ENCODE measurements around the gene FAM107A.

Gene FAM107A

GRCh38 chr3:58568572-58569286 lies 8.5 kb downstream of the FAM107A start:
- TF ChIP-seq CTCF (conservative IDR thresholded peaks at IDR 0.05; ENCODE audit: low read depth, low read length): peak; percentile 91
- no peak overlapping the region for H3K4me3 ChIP-seq (ENCODE audit: low read length)
- DNase-seq (ENCODE audit: low read depth): no peak

GRCh38 chr3:58567251-58567515 lies 10.0 kb downstream of the FAM107A start:
- no peak overlapping the region for H3K4me3 ChIP-seq (ENCODE audit: low read length)
- TF ChIP-seq CTCF (conservative IDR thresholded peaks at IDR 0.05; ENCODE audit: low read depth, low read length): no peak
- no peak for DNase-seq (ENCODE audit: low read depth)

GRCh38 chr3:58566398-58567250 lies 10.6 kb downstream of the FAM107A start:
- H3K4me3 ChIP-seq (ENCODE audit: low read length): no peak overlapping the region
- no peak for TF ChIP-seq CTCF (conservative IDR thresholded peaks at IDR 0.05; ENCODE audit: low read depth, low read length)
- no peak for DNase-seq (ENCODE audit: low read depth)

- DNase-seq (ENCODE audit: low read depth): no peak
- no peak overlapping the region for H3K4me3 ChIP-seq (ENCODE audit: low read length)
- no peak for TF ChIP-seq CTCF (conservative IDR thresholded peaks at IDR 0.05; ENCODE audit: low read depth, low read length)
Observed at GRCh38 chr3:58565621-58566397, 11.4 kb downstream of the FAM107A start.

- TF ChIP-seq CTCF (conservative IDR thresholded peaks at IDR 0.05; ENCODE audit: low read depth, low read length): no peak
- no peak overlapping the region for H3K4me3 ChIP-seq (ENCODE audit: low read length)
- peak; percentile 49 for DNase-seq (ENCODE audit: low read depth)
Observed at GRCh38 chr3:58564456-58565160, 12.6 kb downstream of the FAM107A start.

- H3K4me3 ChIP-seq (ENCODE audit: low read length): no peak overlapping the region
- DNase-seq (ENCODE audit: low read depth): no peak
- no peak for TF ChIP-seq CTCF (conservative IDR thresholded peaks at IDR 0.05; ENCODE audit: low read depth, low read length)
Observed at GRCh38 chr3:58564054-58564453, 13.1 kb downstream of the FAM107A start.
